Neural cell (in vitro differentiated cells): ENCODE measurements around the gene ERCC6L.

Experiments
- EP300 ChIP-seq: fragments of 450-650 bp; conservative IDR thresholded peaks from 2 replicates; pipeline ENCODE4 v1.6.1; 2014; ENCODE audit warnings: antibody characterized with exemption, mild to moderate bottlenecking, moderate library complexity; ENCODE audit not compliant: poor library complexity, severe bottlenecking
- SMC3 ChIP-seq: fragments of 450-650 bp; conservative IDR thresholded peaks from 2 replicates; pipeline ENCODE4 v1.6.1; 2014; ENCODE audit warnings: antibody characterized with exemption, mild to moderate bottlenecking, moderate library complexity; ENCODE audit not compliant: poor library complexity
- TF ChIP-seq, protein P1 (sequence below): fragments of 450-650 bp; IDR thresholded peaks from 2 replicates; pipeline ENCODE4 v1.5.1; 2014; ENCODE audit warnings: antibody characterized with exemption, mild to moderate bottlenecking, moderate library complexity; ENCODE audit not compliant: poor library complexity, severe bottlenecking

DNA sequence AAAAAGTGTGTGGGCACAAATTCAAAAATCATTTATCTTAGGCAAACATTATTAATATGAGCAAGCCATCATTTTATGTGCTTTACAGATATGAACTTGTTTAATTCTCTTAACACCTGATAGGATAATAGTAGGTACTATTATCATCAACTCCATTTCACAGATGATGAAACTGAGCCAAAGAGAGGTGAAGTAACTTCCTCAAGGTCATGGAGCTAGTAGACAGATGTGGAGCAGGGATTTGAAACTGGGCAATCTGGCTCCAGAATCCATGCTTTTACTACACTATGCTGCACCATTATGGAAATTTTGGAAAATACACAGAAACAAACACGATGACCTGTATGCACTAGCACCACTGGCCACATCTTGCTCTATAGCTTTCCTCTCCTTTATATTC is 58.3 kb downstream of the ERCC6L start:
- TF ChIP-seq SMC3, result no peak
- TF ChIP-seq, protein P1, sequence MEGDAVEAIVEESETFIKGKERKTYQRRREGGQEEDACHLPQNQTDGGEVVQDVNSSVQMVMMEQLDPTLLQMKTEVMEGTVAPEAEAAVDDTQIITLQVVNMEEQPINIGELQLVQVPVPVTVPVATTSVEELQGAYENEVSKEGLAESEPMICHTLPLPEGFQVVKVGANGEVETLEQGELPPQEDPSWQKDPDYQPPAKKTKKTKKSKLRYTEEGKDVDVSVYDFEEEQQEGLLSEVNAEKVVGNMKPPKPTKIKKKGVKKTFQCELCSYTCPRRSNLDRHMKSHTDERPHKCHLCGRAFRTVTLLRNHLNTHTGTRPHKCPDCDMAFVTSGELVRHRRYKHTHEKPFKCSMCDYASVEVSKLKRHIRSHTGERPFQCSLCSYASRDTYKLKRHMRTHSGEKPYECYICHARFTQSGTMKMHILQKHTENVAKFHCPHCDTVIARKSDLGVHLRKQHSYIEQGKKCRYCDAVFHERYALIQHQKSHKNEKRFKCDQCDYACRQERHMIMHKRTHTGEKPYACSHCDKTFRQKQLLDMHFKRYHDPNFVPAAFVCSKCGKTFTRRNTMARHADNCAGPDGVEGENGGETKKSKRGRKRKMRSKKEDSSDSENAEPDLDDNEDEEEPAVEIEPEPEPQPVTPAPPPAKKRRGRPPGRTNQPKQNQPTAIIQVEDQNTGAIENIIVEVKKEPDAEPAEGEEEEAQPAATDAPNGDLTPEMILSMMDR, result no peak
- TF ChIP-seq EP300, result no peak
